ENCODE measurements around the gene NOL7. TPM values are rescaled to one million over a fixed set of nuclear protein-coding genes. Genes with fewer than 3 reads are reported as not detected.
A peak's percentile ranks its signal among the peaks of the same experiment; 100 is the strongest.

Gene NOL7
- total and polyA plus RNA-seq, 9 of the 15 experiments (the other 6 are each of a cell fraction or from before 2014, with no cell fraction given) = 19.4 to 235 (median 157) TPM

DNA sequence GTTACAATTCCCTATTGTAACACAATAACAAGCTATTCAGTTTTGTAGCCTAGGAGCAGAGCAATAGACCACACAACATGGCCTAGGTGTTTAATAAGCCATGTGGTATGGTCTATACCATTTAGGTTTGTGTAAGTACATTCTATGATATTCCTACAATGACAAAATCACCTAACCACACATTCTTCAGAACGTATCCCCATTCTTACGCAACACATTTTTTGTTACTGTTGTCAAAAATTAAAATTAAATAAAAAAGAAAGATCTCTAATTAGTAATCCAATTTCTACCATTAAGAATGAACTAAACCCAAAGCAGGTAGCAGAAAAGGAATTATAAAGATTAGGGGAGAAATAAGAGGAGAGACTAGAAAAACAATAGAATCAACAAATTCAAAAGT, 52.5 kb downstream of the NOL7 start (continued):
- TF ChIP-seq PRDM10 (IDR thresholded peaks at IDR 0.05; ENCODE audit: partially characterized antibody) = peak; percentile 47
- TF ChIP-seq, protein P1, sequence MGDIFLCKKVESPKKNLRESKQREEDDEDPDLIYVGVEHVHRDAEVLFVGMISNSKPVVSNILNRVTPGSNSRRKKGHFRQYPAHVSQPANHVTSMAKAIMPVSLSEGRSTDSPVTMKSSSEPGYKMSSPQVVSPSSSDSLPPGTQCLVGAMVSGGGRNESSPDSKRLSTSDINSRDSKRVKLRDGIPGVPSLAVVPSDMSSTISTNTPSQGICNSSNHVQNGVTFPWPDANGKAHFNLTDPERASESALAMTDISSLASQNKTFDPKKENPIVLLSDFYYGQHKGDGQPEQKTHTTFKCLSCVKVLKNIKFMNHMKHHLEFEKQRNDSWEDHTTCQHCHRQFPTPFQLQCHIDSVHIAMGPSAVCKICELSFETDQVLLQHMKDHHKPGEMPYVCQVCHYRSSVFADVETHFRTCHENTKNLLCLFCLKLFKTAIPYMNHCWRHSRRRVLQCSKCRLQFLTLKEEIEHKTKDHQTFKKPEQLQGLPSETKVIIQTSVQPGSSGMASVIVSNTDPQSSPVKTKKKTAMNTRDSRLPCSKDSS (IDR thresholded peaks at IDR 0.05; ENCODE audit: low read depth, partially characterized antibody) = no peak
- TF ChIP-seq, protein P2, sequence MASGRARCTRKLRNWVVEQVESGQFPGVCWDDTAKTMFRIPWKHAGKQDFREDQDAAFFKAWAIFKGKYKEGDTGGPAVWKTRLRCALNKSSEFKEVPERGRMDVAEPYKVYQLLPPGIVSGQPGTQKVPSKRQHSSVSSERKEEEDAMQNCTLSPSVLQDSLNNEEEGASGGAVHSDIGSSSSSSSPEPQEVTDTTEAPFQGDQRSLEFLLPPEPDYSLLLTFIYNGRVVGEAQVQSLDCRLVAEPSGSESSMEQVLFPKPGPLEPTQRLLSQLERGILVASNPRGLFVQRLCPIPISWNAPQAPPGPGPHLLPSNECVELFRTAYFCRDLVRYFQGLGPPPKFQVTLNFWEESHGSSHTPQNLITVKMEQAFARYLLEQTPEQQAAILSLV (tag; IDR thresholded peaks at IDR 0.05) = peak; percentile 74; the same call in 1 of the 2 replicates
